Measurements from ENCODE around the gene KDM4E.

DNA sequence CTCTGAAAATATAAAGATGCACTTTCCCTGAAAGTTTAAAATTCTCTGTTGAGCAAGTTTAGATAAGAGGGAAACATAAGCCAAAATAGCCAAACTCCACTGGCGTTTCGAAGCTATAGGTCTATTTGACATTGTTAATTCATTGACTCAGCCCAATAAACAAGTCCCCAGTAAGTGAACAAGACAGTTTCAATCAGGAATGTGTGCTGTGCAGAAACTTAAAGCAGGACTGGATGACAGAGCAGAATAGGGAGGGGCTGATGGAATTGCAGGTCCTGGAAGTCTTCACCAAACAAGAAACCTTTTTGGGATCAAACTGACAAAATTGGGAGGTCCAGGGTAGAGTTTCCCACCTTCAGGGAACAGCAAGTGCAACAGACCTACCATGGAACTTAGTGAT lies 8.9 kb upstream of the KDM4E start:
- TF ChIP-seq, protein P1, sequence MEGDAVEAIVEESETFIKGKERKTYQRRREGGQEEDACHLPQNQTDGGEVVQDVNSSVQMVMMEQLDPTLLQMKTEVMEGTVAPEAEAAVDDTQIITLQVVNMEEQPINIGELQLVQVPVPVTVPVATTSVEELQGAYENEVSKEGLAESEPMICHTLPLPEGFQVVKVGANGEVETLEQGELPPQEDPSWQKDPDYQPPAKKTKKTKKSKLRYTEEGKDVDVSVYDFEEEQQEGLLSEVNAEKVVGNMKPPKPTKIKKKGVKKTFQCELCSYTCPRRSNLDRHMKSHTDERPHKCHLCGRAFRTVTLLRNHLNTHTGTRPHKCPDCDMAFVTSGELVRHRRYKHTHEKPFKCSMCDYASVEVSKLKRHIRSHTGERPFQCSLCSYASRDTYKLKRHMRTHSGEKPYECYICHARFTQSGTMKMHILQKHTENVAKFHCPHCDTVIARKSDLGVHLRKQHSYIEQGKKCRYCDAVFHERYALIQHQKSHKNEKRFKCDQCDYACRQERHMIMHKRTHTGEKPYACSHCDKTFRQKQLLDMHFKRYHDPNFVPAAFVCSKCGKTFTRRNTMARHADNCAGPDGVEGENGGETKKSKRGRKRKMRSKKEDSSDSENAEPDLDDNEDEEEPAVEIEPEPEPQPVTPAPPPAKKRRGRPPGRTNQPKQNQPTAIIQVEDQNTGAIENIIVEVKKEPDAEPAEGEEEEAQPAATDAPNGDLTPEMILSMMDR (IDR thresholded peaks at IDR 0.05 in 2 of 3, conservative IDR thresholded peaks at IDR 0.05 in 1 of 3; ENCODE audit: insufficient read depth in 2 of 3, low read depth in 1 of 3, low read length in 3 of 3), result no peak
- TF ChIP-seq JUNB (CRISPR knock-in tag; conservative IDR thresholded peaks at IDR 0.05), result no peak
- TF ChIP-seq PRPF4 (IDR thresholded peaks at IDR 0.05; ENCODE audit: insufficient read depth, low read depth, low read length, poor library complexity, severe bottlenecking), result no peak
- TF ChIP-seq, protein P2, sequence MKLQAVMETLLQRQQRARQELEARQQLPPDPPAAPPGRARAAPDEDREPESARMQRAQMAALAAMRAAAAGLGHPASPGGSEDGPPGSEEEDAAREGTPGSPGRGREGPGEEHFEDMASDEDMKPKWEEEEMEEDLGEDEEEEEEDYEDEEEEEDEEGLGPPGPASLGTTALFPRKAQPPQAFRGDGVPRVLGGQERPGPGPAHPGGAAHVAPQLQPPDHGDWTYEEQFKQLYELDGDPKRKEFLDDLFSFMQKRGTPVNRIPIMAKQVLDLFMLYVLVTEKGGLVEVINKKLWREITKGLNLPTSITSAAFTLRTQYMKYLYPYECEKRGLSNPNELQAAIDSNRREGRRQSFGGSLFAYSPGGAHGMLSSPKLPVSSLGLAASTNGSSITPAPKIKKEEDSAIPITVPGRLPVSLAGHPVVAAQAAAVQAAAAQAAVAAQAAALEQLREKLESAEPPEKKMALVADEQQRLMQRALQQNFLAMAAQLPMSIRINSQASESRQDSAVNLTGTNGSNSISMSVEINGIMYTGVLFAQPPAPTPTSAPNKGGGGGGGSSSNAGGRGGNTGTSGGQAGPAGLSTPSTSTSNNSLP (IDR thresholded peaks at IDR 0.05; ENCODE audit: borderline replicate concordance, low read depth, low read length), result no peak
- TF ChIP-seq ZKSCAN8 (CRISPR knock-in tag; IDR thresholded peaks at IDR 0.05), result no peak
- no peak for TF ChIP-seq SPI1 (IDR thresholded peaks at IDR 0.05; ENCODE audit: borderline replicate concordance, low read depth, low read length)
- TF ChIP-seq ZSCAN29 (IDR thresholded peaks at IDR 0.05), result no peak
- no peak for TF ChIP-seq PCBP2 (IDR thresholded peaks at IDR 0.05; ENCODE audit: low read depth, low read length, poor library complexity, severe bottlenecking)
- TF ChIP-seq SRF (CRISPR knock-in tag; IDR thresholded peaks at IDR 0.05), result no peak
- TF ChIP-seq TAF1 (IDR thresholded peaks at IDR 0.05; ENCODE audit: control insufficient read depth, extremely low read depth, insufficient read depth, low read length, severe bottlenecking), result no peak

Measured in K562 (cell line).